OCI-LY7 (cell line): ENCODE measurements around the gene SNPH. TPM values are rescaled to one million over a fixed set of nuclear protein-coding genes. Genes with fewer than 3 reads are reported as not detected.

Experiments used
- BruUV-seq: library from RNA; stranded (reverse); fragments of 400-500 nt; replicated peaks from 2 replicates; lab custom pipeline; 2021; lab: Mats Ljungman, UMichigan
- CTCF ChIA-PET: fragments of 300-600 bp; sonication (Branson Sonifier 250); formaldehyde crosslinking; loops from one replicate; lab custom pipeline; 2022; ENCODE audit warnings: antibody characterized with exemption; ENCODE audit not compliant: unreplicated experiment; lab: Charles Lee
- POLR2A ChIA-PET: fragments of 300-600 bp; sonication (Branson Sonifier 250); formaldehyde crosslinking; loops from one replicate; lab custom pipeline; 2022; ENCODE audit warnings: antibody characterized with exemption; lab: Charles Lee
- DNase-seq: peaks from one replicate; pipeline ENCODE4 v3.0.0-alpha.2; 2015; ENCODE audit warnings: low spot score
- H2AFZ ChIP-seq: fragments of 200-600 bp; sonication (generic), shearing (Covaris generic); 2 replicates; pipeline ENCODE4 v1.6.1; 2014; ENCODE audit warnings: mild to moderate bottlenecking, antibody characterized with exemption, low read length, moderate library complexity
- H3K27ac ChIP-seq: fragments of 200-600 bp; sonication (generic); 2 replicates; pipeline ENCODE4 v1.5.1; 2014; ENCODE audit warnings: mixed run types, low read depth, mild to moderate bottlenecking, moderate library complexity, low read length, inconsistent platforms; ENCODE audit not compliant: poor library complexity, severe bottlenecking
- H3K36me3 ChIP-seq: fragments of 200-600 bp; sonication (generic); 2 replicates; pipeline ENCODE4 v1.6.1; 2014; ENCODE audit warnings: mild to moderate bottlenecking, antibody characterized with exemption, low read length, moderate library complexity, mixed read lengths; ENCODE audit not compliant: insufficient read depth
- H3K4me1 ChIP-seq: fragments of 200-600 bp; sonication (generic); 2 replicates; pipeline ENCODE4 v1.5.1; 2014; ENCODE audit warnings: mild to moderate bottlenecking, low read length; ENCODE audit not compliant: insufficient read depth, poor library complexity, severe bottlenecking
- H3K4me2 ChIP-seq: fragments of 200-600 bp; sonication (generic); 2 replicates; pipeline ENCODE4 v1.6.1; 2014; ENCODE audit warnings: mild to moderate bottlenecking, low read length
- H3K4me3 ChIP-seq: fragments of 200-600 bp; sonication (generic); 2 replicates; pipeline ENCODE4 v1.5.1; 2014; ENCODE audit warnings: mild to moderate bottlenecking, low read depth, low read length; ENCODE audit not compliant: poor library complexity, severe bottlenecking
- H3K79me2 ChIP-seq: fragments of 200-600 bp; sonication (generic); 2 replicates; pipeline ENCODE4 v1.6.1; 2016; ENCODE audit warnings: low read depth, mild to moderate bottlenecking, low read length, moderate library complexity, mixed read lengths; ENCODE audit not compliant: insufficient read depth
- H3K9me2 ChIP-seq: fragments of 200-600 bp; sonication (generic); 2 replicates; pipeline ENCODE4 v1.6.1; 2016; ENCODE audit warnings: mild to moderate bottlenecking, low read length, mixed read lengths; ENCODE audit not compliant: insufficient read depth
- H3K9me3 ChIP-seq: fragments of 200-600 bp; sonication (generic); 2 replicates; pipeline ENCODE4 v1.6.1; 2014; ENCODE audit warnings: mild to moderate bottlenecking, mixed run types, low read length, mixed read lengths
- H4K20me1 ChIP-seq: fragments of 200-600 bp; sonication (generic); 2 replicates; pipeline ENCODE4 v1.6.1; 2014; ENCODE audit warnings: mild to moderate bottlenecking, antibody characterized with exemption, low read length, moderate library complexity, mixed read lengths; ENCODE audit not compliant: insufficient read depth
- CTCF ChIP-seq: fragments of 200-600 bp; sonication (generic); conservative IDR thresholded peaks from 2 replicates; pipeline ENCODE4 v1.5.1; 2014; ENCODE audit warnings: mild to moderate bottlenecking, antibody characterized with exemption, low read length, moderate library complexity, mixed read lengths
- EZH2phosphoT487 ChIP-seq: fragments of 200-600 bp; sonication (generic); IDR thresholded peaks from 2 replicates; pipeline ENCODE4 v1.6.1; 2018; ENCODE audit warnings: low read depth, borderline replicate concordance, mild to moderate bottlenecking, mixed run types, antibody characterized with exemption, low read length, moderate library complexity, mixed read lengths
- intact Hi-C: fragments of 100-400 bp; cut with micrococcal nuclease; formaldehyde crosslinking; loops from one replicate; pipeline ENCODE4 v1.10.0; 2022; ENCODE audit not compliant: unreplicated experiment
- total RNA-seq, 2 experiments: library from RNA; depleted of rRNA in 1 of 2; stranded (reverse); fragments of >200 nt in 1 of 2; shearing (Covaris generic) in 1 of 2; gene quantifications; 2 replicates each; pipeline ENCODE4 v1.2.3, GENCODE V29; 2014 to 2022

The SNPH gene
- total RNA-seq, 2 experiments from 2014 or later = not detected

GRCh38 chr20:1307571-1307971, 41.5 kb downstream of the SNPH start:
- no TSS peak for BruUV-seq
- Histone ChIP-seq H3K79me2 (no peaks in the 10 kb centered on the region), H3K9me3 (no peaks in the 10 kb centered on the region), H3K4me3 (no peak overlapping the region), H3K4me2 (no peak overlapping the region), H3K4me1 (no peaks in the 10 kb centered on the region), H2AFZ (no peak overlapping the region), H3K27ac (no peak overlapping the region), H4K20me1 (no peaks in the 10 kb centered on the region), H3K9me2 (no peaks in the 10 kb centered on the region), H3K36me3 (no peaks in the 10 kb centered on the region)
- intact Hi-C loops = no loop called here
- no peak for DNase-seq
- no peak for TF ChIP-seq CTCF
- TF ChIP-seq EZH2phosphoT487 = no peak
- POLR2A ChIA-PET = no interaction called here
- CTCF ChIA-PET = no interaction called here

GRCh38 chr20:1308067-1308701, 42.1 kb downstream of the SNPH start:
- TF ChIP-seq CTCF = no peak
- no peak for TF ChIP-seq EZH2phosphoT487
- no peak for DNase-seq
- Histone ChIP-seq H4K20me1 (no peaks in the 10 kb centered on the region), H3K4me2 (no peak overlapping the region), H3K4me1 (no peaks in the 10 kb centered on the region), H3K9me3 (no peaks in the 10 kb centered on the region), H3K9me2 (no peaks in the 10 kb centered on the region), H3K4me3 (no peak overlapping the region), H3K36me3 (no peaks in the 10 kb centered on the region), H2AFZ (no peak overlapping the region), H3K79me2 (no peaks in the 10 kb centered on the region), H3K27ac (no peak overlapping the region)
- CTCF ChIA-PET = no interaction called here
- intact Hi-C loops = no loop called here
- POLR2A ChIA-PET = no interaction called here
- BruUV-seq = no TSS peak

GRCh38 chr20:1308702-1309095, 42.6 kb downstream of the SNPH start:
- ChIA-PET POLR2A (no interaction called here), CTCF (no interaction called here)
- H3K4me1 ChIP-seq = peaks cover 2% of the 10 kb centered on the region
- no TSS peak for BruUV-seq
- no peak for TF ChIP-seq EZH2phosphoT487
- TF ChIP-seq CTCF = no peak
- H3K9me2 ChIP-seq = no peaks in the 10 kb centered on the region
- no peak overlapping the region for H3K27ac ChIP-seq
- no peak for DNase-seq
- no peak overlapping the region for H3K4me2 ChIP-seq
- H3K36me3 ChIP-seq = no peaks in the 10 kb centered on the region
- H2AFZ ChIP-seq = no peak overlapping the region
- H3K4me3 ChIP-seq = no peak overlapping the region
- no peaks in the 10 kb centered on the region for H3K79me2 ChIP-seq
- intact Hi-C loops = no loop called here
- no peaks in the 10 kb centered on the region for H3K9me3 ChIP-seq
- H4K20me1 ChIP-seq = no peaks in the 10 kb centered on the region
